CD14-positive monocyte (primary cell): Measurements from ENCODE around the gene NUDT6. TPM values are rescaled to one million over a fixed set of nuclear protein-coding genes. Genes with fewer than 3 reads are reported as not detected.
A peak's percentile ranks its signal among the peaks of the same experiment; 100 is the strongest.

Experiments used
- DNase-seq, 3 donors: peaks; one replicate each; pipeline ENCODE4 v3.0.0-alpha.2; 2011 to 2022
- H2AFZ ChIP-seq: 2 replicates; pipeline ENCODE4 v1.6.0; 2012; ENCODE audit warnings: mild to moderate bottlenecking, low read depth, low read length, inconsistent platforms; ENCODE audit not compliant: insufficient read depth, poor library complexity, severe bottlenecking
- H3K27ac ChIP-seq, 2 donors: 1 replicate in 1 of 2; 2 replicates in 1 of 2; pipeline ENCODE4 v1.5.1; 2012 to 2013; ENCODE audit warnings: low read length in 2 of 2, control low read depth in 1 of 2, inconsistent platforms in 1 of 2, low read depth in 1 of 2, mild to moderate bottlenecking in 1 of 2
- H3K27me3 ChIP-seq, 2 donors: one replicate each; pipeline versions ENCODE4 v1.6.0 to v1.6.1; 2011 to 2013; ENCODE audit warnings: low read length in 2 of 2; ENCODE audit not compliant: control insufficient read depth in 2 of 2, insufficient read depth in 2 of 2
- H3K36me3 ChIP-seq, 2 donors: replicated peaks in 1 of 2; 1 replicate in 1 of 2; 2 replicates in 1 of 2; pipeline versions ENCODE4 v1.5.1 to v1.6.1; 2012 to 2013; ENCODE audit warnings: low read length in 2 of 2, control low read depth in 1 of 2, inconsistent platforms in 1 of 2, mild to moderate bottlenecking in 1 of 2; ENCODE audit not compliant: insufficient read depth in 2 of 2, control insufficient read depth in 1 of 2
- H3K4me1 ChIP-seq, 2 donors: 1 replicate in 1 of 2; 2 replicates in 1 of 2; pipeline versions ENCODE4 v1.5.1 to v1.6.1; 2012 to 2013; ENCODE audit warnings: low read length in 2 of 2, control low read depth in 1 of 2, inconsistent platforms in 1 of 2, mild to moderate bottlenecking in 1 of 2, moderate library complexity in 1 of 2; ENCODE audit not compliant: insufficient read depth in 2 of 2, control insufficient read depth in 1 of 2
- H3K4me2 ChIP-seq: replicated peaks from 2 replicates; pipeline ENCODE3; 2012; ENCODE audit warnings: low read length, moderate library complexity, mild to moderate bottlenecking; ENCODE audit not compliant: poor library complexity, severe bottlenecking; ENCODE audit errors: extremely low read depth
- H3K4me3 ChIP-seq, 3 experiments: fragments of 200-600 bp in 1 of 3; sonication (generic) in 1 of 3; replicated peaks in 1 of 3; 1 replicate in 2 of 3; 2 replicates in 1 of 3; pipeline ENCODE4 v1.5.1; 2011 to 2013; ENCODE audit warnings: low read length in 3 of 3, mild to moderate bottlenecking in 3 of 3, control low read depth in 2 of 3, low read depth in 2 of 3, inconsistent platforms in 1 of 3, moderate library complexity in 1 of 3
- H3K79me2 ChIP-seq: 2 replicates; pipeline ENCODE4 v1.6.0; 2012; ENCODE audit warnings: mild to moderate bottlenecking, control low read depth, inconsistent platforms, low read length, moderate library complexity; ENCODE audit not compliant: insufficient read depth
- H3K9ac ChIP-seq: 2 replicates; pipeline ENCODE4 v1.6.0; 2017; ENCODE audit warnings: low read length, mild to moderate bottlenecking; ENCODE audit not compliant: insufficient read depth, poor library complexity, severe bottlenecking
- H3K9me3 ChIP-seq, 2 donors: replicated peaks in 1 of 2; 1 replicate in 1 of 2; 2 replicates in 1 of 2; pipeline versions ENCODE4 v1.5.1 to v1.6.1; 2012 to 2013; ENCODE audit warnings: low read length in 2 of 2, control low read depth in 1 of 2; ENCODE audit not compliant: control insufficient read depth in 1 of 2, insufficient read depth in 1 of 2
- H4K20me1 ChIP-seq: 2 replicates; pipeline ENCODE4 v1.6.0; 2012; ENCODE audit warnings: mild to moderate bottlenecking, low read length, control low read depth, moderate library complexity; ENCODE audit not compliant: insufficient read depth
- H3K27ac Mint-ChIP-seq, 7 donors: one replicate each; pipeline ENCODE4 v1.8.0; 2020; ENCODE audit warnings: mild to moderate bottlenecking in 7 of 7, mixed read lengths in 7 of 7, moderate library complexity in 6 of 7, inconsistent platforms in 2 of 7
- H3K27me3 Mint-ChIP-seq, 3 donors: one replicate each; pipeline ENCODE4 v1.8.0; 2021 to 2022; ENCODE audit warnings: low read depth in 3 of 3, mild to moderate bottlenecking in 3 of 3, mixed read lengths in 3 of 3, moderate library complexity in 3 of 3, inconsistent platforms in 1 of 3
- H3K36me3 Mint-ChIP-seq, 2 donors: one replicate each; pipeline ENCODE4 v1.8.0; 2020; ENCODE audit warnings: mixed read lengths in 2 of 2, inconsistent platforms in 1 of 2, mild to moderate bottlenecking in 1 of 2
- H3K4me1 Mint-ChIP-seq: one replicate; pipeline ENCODE4 v1.8.0; 2020; ENCODE audit warnings: mild to moderate bottlenecking, mixed read lengths
- H3K4me3 Mint-ChIP-seq, 2 donors: one replicate each; pipeline ENCODE4 v1.8.0; 2020; ENCODE audit warnings: mild to moderate bottlenecking in 2 of 2, mixed read lengths in 2 of 2, moderate library complexity in 1 of 2
- H3K9me3 Mint-ChIP-seq, 7 donors: one replicate each; pipeline ENCODE4 v1.8.0; 2020 to 2022; ENCODE audit warnings: mixed read lengths in 7 of 7, mild to moderate bottlenecking in 6 of 7, moderate library complexity in 6 of 7, inconsistent platforms in 2 of 7
- CTCF ChIP-seq: fragments of 200-600 bp; IDR thresholded peaks from one replicate; pipeline ENCODE4 v1.8.0; 2022; ENCODE audit warnings: antibody characterized with exemption, mild to moderate bottlenecking
- WGBS: methylation state at CpG from one replicate; pipeline ENCODE4 v1.1.5; 2013; ENCODE audit warnings: missing lambda C conversion rate; ENCODE audit not compliant: insufficient coverage; 5-methylcytosine and 5-hydroxymethylcytosine counted together
- intact Hi-C, 2 donors: fragments of 100-400 bp; cut with micrococcal nuclease; formaldehyde crosslinking; loops; one replicate each; pipeline versions ENCODE4 v1.15.0 to v1.15.1; 2023
- polyA plus RNA-seq, 3 donors: library from polyadenylated mRNA; depleted of rRNA in 1 of 3; unstranded in 2 of 3; stranded (reverse) in 1 of 3; fragments of 300-500 nt in 2 of 3; fragments of >200 nt in 1 of 3; fragmentation: Illumina TruSeq in 2 of 3; gene quantifications; 1 replicate in 2 of 3; 2 replicates in 1 of 3; pipeline ENCODE4 v1.2.3, GENCODE V29; 2012 to 2021

Gene NUDT6
- polyA plus RNA-seq, 3 donors, result 1.6 to 1.9 (median 1.6) TPM

GRCh38 chr4:122861172-122861943, 61.0 kb downstream of the NUDT6 start:
- no peak overlapping the region for H3K27ac Mint-ChIP-seq
- peak overlapping the region in 1 of 2 donors; percentile 14 for H3K4me3 Mint-ChIP-seq
- H3K9me3 Mint-ChIP-seq, result peaks cover 0 to 2% (median 0%) of the 10 kb centered on the region in 7 donors

DNA sequence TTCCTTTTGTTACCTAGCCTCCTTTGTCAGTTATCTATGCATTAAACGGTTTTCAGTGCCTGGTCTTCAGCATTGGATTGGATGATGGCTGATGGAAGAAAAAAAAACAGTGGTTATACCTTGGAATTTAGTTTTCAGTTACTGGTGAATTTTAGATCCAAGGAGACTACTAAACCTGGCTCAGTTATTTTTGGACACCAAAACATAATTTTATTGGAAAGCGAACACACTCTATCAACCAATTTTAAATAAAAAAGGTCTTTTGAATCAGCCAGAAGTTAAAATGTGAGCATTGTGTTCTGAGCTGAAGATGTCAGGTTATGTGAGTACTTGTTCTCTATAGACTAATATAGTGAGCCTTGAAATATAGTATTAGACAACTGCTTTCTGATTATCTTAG, 63.7 kb downstream of the NUDT6 start:
- Histone ChIP-seq H3K4me1 (no peaks in the 10 kb centered on the region), H3K4me2 (no peak overlapping the region), H3K27ac (no peak overlapping the region), H3K4me3 (no peak overlapping the region), H4K20me1 (no peaks in the 10 kb centered on the region), H2AFZ (no peak overlapping the region), H3K79me2 (no peaks in the 10 kb centered on the region), H3K9ac (no peak overlapping the region), H3K9me3 (no peaks in the 10 kb centered on the region), H3K36me3 (no peaks in the 10 kb centered on the region), H3K27me3 (no peaks in the 10 kb centered on the region)
- Mint-ChIP-seq H3K36me3 (no peaks in the 10 kb centered on the region), H3K27ac (no peak overlapping the region), H3K27me3 (peaks cover 5 to 12% (median 6%) of the 10 kb centered on the region in 3 donors), H3K4me3 (no peak overlapping the region), H3K4me1 (no peaks in the 10 kb centered on the region), H3K9me3 (peaks cover 0 to 2% (median 0%) of the 10 kb centered on the region in 7 donors)
- intact Hi-C loops, result no loop called here
- DNase-seq, result no peak
- no peak for TF ChIP-seq CTCF
- no CpG with 5 or more reads among the region's 2 CpGs for WGBS

More at GRCh38 chr4:122861172-122861943, 61.0 kb downstream of the NUDT6 start:
- no peak overlapping the region for H3K9ac ChIP-seq
- H3K4me2 ChIP-seq, result no peak overlapping the region
- 100% methylated on average over 1 of the region's 2 CpGs for WGBS
- no peak for TF ChIP-seq CTCF
- intact Hi-C loops, result no loop called here
- no peak overlapping the region for H3K4me3 ChIP-seq
- peaks cover 4 to 10% (median 6%) of the 10 kb centered on the region in 3 donors for H3K27me3 Mint-ChIP-seq
- no peak for DNase-seq
- no peaks in the 10 kb centered on the region for H4K20me1 ChIP-seq
- no peaks in the 10 kb centered on the region for H3K9me3 ChIP-seq
- H3K4me1 Mint-ChIP-seq, result no peaks in the 10 kb centered on the region
- H2AFZ ChIP-seq, result no peak overlapping the region
- no peaks in the 10 kb centered on the region for H3K36me3 Mint-ChIP-seq
- H3K4me1 ChIP-seq, result no peaks in the 10 kb centered on the region
- H3K79me2 ChIP-seq, result no peaks in the 10 kb centered on the region
- H3K27me3 ChIP-seq, result no peaks in the 10 kb centered on the region
- no peaks in the 10 kb centered on the region for H3K36me3 ChIP-seq
- H3K27ac ChIP-seq, result no peak overlapping the region
